MM.1S (cell line): Measurements from ENCODE around the gene ZNF124.

Experiments used
- EZH2 ChIP-seq: fragments of 300-600 bp; sonication (generic); optimal IDR thresholded peaks from 2 replicates; pipeline ENCODE3; 2017; ENCODE audit warnings: low read depth, mild to moderate bottlenecking, antibody characterized with exemption, low read length, mixed read lengths
- EZH2phosphoT487 ChIP-seq: fragments of 300-600 bp; sonication (generic); IDR thresholded peaks from 2 replicates; pipeline ENCODE4 v1.6.1; 2018; ENCODE audit warnings: antibody characterized with exemption, low read length
- TF ChIP-seq, protein P1 (sequence below): fragments of 300-600 bp; sonication (generic); IDR thresholded peaks from 2 replicates; pipeline ENCODE4 v1.5.1; 2016; ENCODE audit warnings: antibody characterized with exemption, low read length, mixed read lengths

- TF ChIP-seq, protein P1, sequence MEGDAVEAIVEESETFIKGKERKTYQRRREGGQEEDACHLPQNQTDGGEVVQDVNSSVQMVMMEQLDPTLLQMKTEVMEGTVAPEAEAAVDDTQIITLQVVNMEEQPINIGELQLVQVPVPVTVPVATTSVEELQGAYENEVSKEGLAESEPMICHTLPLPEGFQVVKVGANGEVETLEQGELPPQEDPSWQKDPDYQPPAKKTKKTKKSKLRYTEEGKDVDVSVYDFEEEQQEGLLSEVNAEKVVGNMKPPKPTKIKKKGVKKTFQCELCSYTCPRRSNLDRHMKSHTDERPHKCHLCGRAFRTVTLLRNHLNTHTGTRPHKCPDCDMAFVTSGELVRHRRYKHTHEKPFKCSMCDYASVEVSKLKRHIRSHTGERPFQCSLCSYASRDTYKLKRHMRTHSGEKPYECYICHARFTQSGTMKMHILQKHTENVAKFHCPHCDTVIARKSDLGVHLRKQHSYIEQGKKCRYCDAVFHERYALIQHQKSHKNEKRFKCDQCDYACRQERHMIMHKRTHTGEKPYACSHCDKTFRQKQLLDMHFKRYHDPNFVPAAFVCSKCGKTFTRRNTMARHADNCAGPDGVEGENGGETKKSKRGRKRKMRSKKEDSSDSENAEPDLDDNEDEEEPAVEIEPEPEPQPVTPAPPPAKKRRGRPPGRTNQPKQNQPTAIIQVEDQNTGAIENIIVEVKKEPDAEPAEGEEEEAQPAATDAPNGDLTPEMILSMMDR, result no peak
- TF ChIP-seq EZH2, result no peak
- no peak for TF ChIP-seq EZH2phosphoT487
Measured at GRCh38 chr1:247121382-247121781, 50.4 kb downstream of the ZNF124 start.
